Mammary epithelial cell (primary cell): ENCODE results near the gene PRKCH.

Source experiments
- CTCF ChIP-seq, 2 donors: IDR thresholded peaks in 1 of 2; conservative IDR thresholded peaks in 1 of 2; 2 replicates each; pipeline ENCODE4 v1.5.1; 2011 to 2012; ENCODE audit warnings: inconsistent platforms in 2 of 2, low read length in 2 of 2, mild to moderate bottlenecking in 2 of 2, control low read depth in 1 of 2, low read depth in 1 of 2; ENCODE audit not compliant: insufficient read depth in 1 of 2; ENCODE audit errors: extremely low read depth in 1 of 2
- EZH2 ChIP-seq: IDR thresholded peaks from 2 replicates; pipeline ENCODE4 v1.6.1; 2012; ENCODE audit warnings: low read length, inconsistent platforms, borderline replicate concordance

GRCh38 chr14:61347826-61348443, 26.6 kb downstream of the PRKCH start:
- TF ChIP-seq CTCF (conservative IDR thresholded peaks at IDR 0.05 in 1 of 2, IDR thresholded peaks at IDR 0.05 in 1 of 2; ENCODE audit: extremely low read depth in 1 of 2, insufficient read depth in 1 of 2, low read depth in 1 of 2, low read length in 2 of 2) (no peak), EZH2 (no peak)
